HepG2 (cell line): Measurements from ENCODE around the gene NDC80. TPM values are rescaled to one million over a fixed set of nuclear protein-coding genes. Genes with fewer than 3 reads are reported as not detected.

Source experiments
- AGO1 ChIP-seq: fragments of 200-400 bp; formaldehyde crosslinking; IDR thresholded peaks from 2 replicates; pipeline ENCODE4 v1.6.1; 2017; ENCODE audit warnings: mild to moderate bottlenecking, low read depth, low read length, moderate library complexity; ENCODE audit not compliant: poor library complexity, severe bottlenecking
- ELF1 ChIP-seq: sonication (generic); formaldehyde crosslinking; IDR thresholded peaks from 2 replicates; pipeline ENCODE4 v1.4.0; 2020; ENCODE audit warnings: missing genetic modification reagents
- FIP1L1 ChIP-seq: fragments of 200-400 bp; formaldehyde crosslinking; IDR thresholded peaks from 2 replicates; pipeline ENCODE4 v1.6.1; 2018; ENCODE audit warnings: low read depth, mild to moderate bottlenecking, low read length, moderate library complexity, borderline replicate concordance; ENCODE audit not compliant: insufficient read depth
- HDAC1 ChIP-seq: sonication (generic); formaldehyde crosslinking; IDR thresholded peaks from 2 replicates; pipeline ENCODE4 v1.5.1; 2020; ENCODE audit warnings: mild to moderate bottlenecking, missing genetic modification reagents
- JARID2 ChIP-seq: sonication (generic); formaldehyde crosslinking; IDR thresholded peaks from 2 replicates; pipeline ENCODE4 v1.8.1; 2023; ENCODE audit warnings: missing genetic modification reagents, inconsistent platforms; ENCODE audit not compliant: insufficient replicate concordance
- KLF6 ChIP-seq: IDR thresholded peaks from 2 replicates; pipeline ENCODE4 v1.8.0; 2016; ENCODE audit warnings: missing biosample characterization, missing genetic modification reagents
- ZNF207 ChIP-seq: fragments of 450-650 bp; IDR thresholded peaks from 2 replicates; pipeline ENCODE4 v1.6.1; 2016; ENCODE audit warnings: antibody characterized with exemption, borderline replicate concordance
- ZNF253 ChIP-seq: sonication (generic); formaldehyde crosslinking; IDR thresholded peaks from 2 replicates; pipeline ENCODE4 v1.8.0; 2022; ENCODE audit warnings: mild to moderate bottlenecking, missing genetic modification reagents, borderline replicate concordance
- ZNF552 ChIP-seq: sonication (generic); formaldehyde crosslinking; IDR thresholded peaks from 2 replicates; pipeline ENCODE4 v1.9.0; 2022; ENCODE audit warnings: missing genetic modification reagents, mild to moderate bottlenecking, borderline replicate concordance
- ZNF616 ChIP-seq: sonication (generic); formaldehyde crosslinking; IDR thresholded peaks from 2 replicates; pipeline ENCODE4 v1.5.0; 2020; ENCODE audit warnings: low read depth, mild to moderate bottlenecking, missing genetic modification reagents
- polyA plus RNA-seq, 8 experiments: library from polyadenylated mRNA; depleted of rRNA in 3 of 8; stranded (reverse) in 7 of 8; unstranded in 1 of 8; fragments of >200 nt; fragmentation: Illumina TruSeq in 4 of 8; extraction: Trizol in 4 of 8; gene quantifications; 2 replicates each; pipeline versions ENCODE4 v1.2.1 to v1.2.3, GENCODE V29; 2011 to 2016; ENCODE audit warnings: low read depth in 4 of 8, missing spikeins in 1 of 8, mixed read lengths in 1 of 8; ENCODE audit not compliant: insufficient read depth in 1 of 8
- total RNA-seq, 5 experiments: library from RNA; depleted of rRNA; stranded (reverse); fragments of >200 nt; fragmentation: Illumina TruSeq; extraction: Trizol; gene quantifications; 2 replicates each; pipeline ENCODE4 v1.2.3, GENCODE V29; 2016; ENCODE audit warnings: low read depth in 1 of 5
- TF ChIP-seq, protein P1 (sequence below): sonication (generic); formaldehyde crosslinking; IDR thresholded peaks from 2 replicates; pipeline ENCODE4 v1.9.0; 2022; ENCODE audit warnings: low read depth, missing genetic modification reagents
- TF ChIP-seq, protein P2 (sequence below): sonication (generic); formaldehyde crosslinking; IDR thresholded peaks from 2 replicates; pipeline ENCODE4 v1.5.0; 2020; ENCODE audit warnings: missing genetic modification reagents

The NDC80 gene
- total and polyA plus RNA-seq, 2 of the 13 experiments (the other 11 are each of a cell fraction or from before 2014, with no cell fraction given) = 9.6 to 33.0 TPM

DNA sequence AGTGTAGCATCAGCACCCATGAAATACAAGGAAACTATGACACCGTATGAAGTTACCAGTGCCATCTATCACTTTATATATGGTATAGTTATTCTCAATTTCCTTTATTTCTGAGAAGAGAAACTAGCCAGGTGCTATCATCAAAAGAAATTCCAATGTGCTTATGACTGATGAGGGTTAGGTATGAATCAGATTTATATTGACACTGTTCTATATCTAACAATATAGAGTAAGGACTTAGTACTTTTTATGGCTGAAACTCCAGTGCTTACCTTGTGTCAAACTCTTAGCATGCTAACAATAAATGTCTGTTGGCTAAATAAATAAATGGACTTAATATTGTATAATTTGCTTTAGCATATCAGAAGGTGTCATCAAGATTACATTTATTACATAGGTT lies 7.0 kb upstream of the NDC80 start (continued):
- TF ChIP-seq, protein P1, sequence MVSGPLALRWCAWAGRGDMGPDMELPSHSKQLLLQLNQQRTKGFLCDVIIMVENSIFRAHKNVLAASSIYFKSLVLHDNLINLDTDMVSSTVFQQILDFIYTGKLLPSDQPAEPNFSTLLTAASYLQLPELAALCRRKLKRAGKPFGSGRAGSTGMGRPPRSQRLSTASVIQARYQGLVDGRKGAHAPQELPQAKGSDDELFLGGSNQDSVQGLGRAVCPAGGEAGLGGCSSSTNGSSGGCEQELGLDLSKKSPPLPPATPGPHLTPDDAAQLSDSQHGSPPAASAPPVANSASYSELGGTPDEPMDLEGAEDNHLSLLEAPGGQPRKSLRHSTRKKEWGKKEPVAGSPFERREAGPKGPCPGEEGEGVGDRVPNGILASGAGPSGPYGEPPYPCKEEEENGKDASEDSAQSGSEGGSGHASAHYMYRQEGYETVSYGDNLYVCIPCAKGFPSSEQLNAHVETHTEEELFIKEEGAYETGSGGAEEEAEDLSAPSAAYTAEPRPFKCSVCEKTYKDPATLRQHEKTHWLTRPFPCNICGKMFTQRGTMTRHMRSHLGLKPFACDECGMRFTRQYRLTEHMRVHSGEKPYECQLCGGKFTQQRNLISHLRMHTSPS (CRISPR knock-in tag) = no peak
- no peak for TF ChIP-seq HDAC1 (CRISPR knock-in tag)
- TF ChIP-seq ZNF253 (CRISPR knock-in tag) = no peak
- TF ChIP-seq ZNF616 (CRISPR knock-in tag) = no peak
- TF ChIP-seq ELF1 (CRISPR knock-in tag) = no peak
- TF ChIP-seq KLF6 = no peak
- no peak for TF ChIP-seq ZNF552 (CRISPR knock-in tag)
- TF ChIP-seq AGO1 = no peak
- no peak for TF ChIP-seq JARID2 (CRISPR knock-in tag)
- no peak for TF ChIP-seq FIP1L1
- TF ChIP-seq, protein P2, sequence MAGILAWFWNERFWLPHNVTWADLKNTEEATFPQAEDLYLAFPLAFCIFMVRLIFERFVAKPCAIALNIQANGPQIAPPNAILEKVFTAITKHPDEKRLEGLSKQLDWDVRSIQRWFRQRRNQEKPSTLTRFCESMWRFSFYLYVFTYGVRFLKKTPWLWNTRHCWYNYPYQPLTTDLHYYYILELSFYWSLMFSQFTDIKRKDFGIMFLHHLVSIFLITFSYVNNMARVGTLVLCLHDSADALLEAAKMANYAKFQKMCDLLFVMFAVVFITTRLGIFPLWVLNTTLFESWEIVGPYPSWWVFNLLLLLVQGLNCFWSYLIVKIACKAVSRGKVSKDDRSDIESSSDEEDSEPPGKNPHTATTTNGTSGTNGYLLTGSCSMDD (CRISPR knock-in tag) = no peak
- TF ChIP-seq ZNF207 = no peak
